Endothelial cell of umbilical vein (primary cell): ENCODE measurements around the gene IL4R.

Experiments
- CTCF ChIP-seq, 2 donors: IDR thresholded peaks; 1 replicate in 1 of 2; 2 replicates in 1 of 2; pipeline ENCODE4 v1.5.1; 2011; ENCODE audit warnings: low read length in 2 of 2, mild to moderate bottlenecking in 2 of 2, moderate library complexity in 2 of 2, control low read depth in 1 of 2, inconsistent platforms in 1 of 2, low read depth in 1 of 2; ENCODE audit not compliant: insufficient read depth in 1 of 2; ENCODE audit errors: extremely low read depth in 1 of 2
- EZH2 ChIP-seq: IDR thresholded peaks from 2 replicates; pipeline ENCODE4 v1.6.1; 2012; ENCODE audit warnings: borderline replicate concordance, low read depth, mild to moderate bottlenecking, moderate library complexity, low read length, inconsistent platforms; ENCODE audit not compliant: severe bottlenecking
- FOS ChIP-seq: IDR thresholded peaks from 2 replicates; pipeline ENCODE4 v1.6.1; 2011; ENCODE audit warnings: mild to moderate bottlenecking, low read length, moderate library complexity, borderline replicate concordance; ENCODE audit not compliant: insufficient read depth
- GATA2 ChIP-seq: IDR thresholded peaks from 2 replicates; pipeline ENCODE4 v1.7.0; 2011; ENCODE audit warnings: low read depth, mild to moderate bottlenecking, moderate library complexity, mixed read lengths, low read length; ENCODE audit not compliant: insufficient read length, insufficient read depth
- JUN ChIP-seq: IDR thresholded peaks from 2 replicates; pipeline ENCODE4 v1.6.1; 2011; ENCODE audit warnings: borderline replicate concordance, low read depth; ENCODE audit not compliant: insufficient read length, insufficient read depth
- MAX ChIP-seq: IDR thresholded peaks from 2 replicates; pipeline ENCODE4 v1.6.1; 2011; ENCODE audit not compliant: insufficient read depth, insufficient read length
- MYC ChIP-seq: IDR thresholded peaks from one replicate; pipeline ENCODE4 v1.6.1; 2011; ENCODE audit warnings: mild to moderate bottlenecking, low read depth, low read length
- POLR2A ChIP-seq: IDR thresholded peaks from 2 replicates; pipeline ENCODE4 v1.6.1; 2012; ENCODE audit warnings: low read depth, mild to moderate bottlenecking, control low read depth, low read length
- POLR2AphosphoS5 ChIP-seq: IDR thresholded peaks from 2 replicates; pipeline ENCODE4 v1.6.1; 2012; ENCODE audit warnings: low read depth, mild to moderate bottlenecking, control low read depth, low read length, moderate library complexity; ENCODE audit not compliant: insufficient read depth

- TF ChIP-seq MAX (no peak), CTCF (IDR thresholded peaks at IDR 0.05; ENCODE audit: extremely low read depth in 1 of 2, insufficient read depth in 1 of 2, low read depth in 1 of 2, low read length in 2 of 2) (no peak), EZH2 (no peak), POLR2AphosphoS5 (no peak), MYC (no peak), POLR2A (no peak), JUN (no peak), GATA2 (no peak), FOS (no peak)
Observed at GRCh38 chr16:27305839-27306442, 7.8 kb upstream of the IL4R start.
